ENCODE data around the gene PET117.
"Not testable (repeated sequence)": the region's sequence is repeated elsewhere in the genome, so short reads cannot be mapped to it uniquely, and the experiment has no call there.

Gene PET117

DNA sequence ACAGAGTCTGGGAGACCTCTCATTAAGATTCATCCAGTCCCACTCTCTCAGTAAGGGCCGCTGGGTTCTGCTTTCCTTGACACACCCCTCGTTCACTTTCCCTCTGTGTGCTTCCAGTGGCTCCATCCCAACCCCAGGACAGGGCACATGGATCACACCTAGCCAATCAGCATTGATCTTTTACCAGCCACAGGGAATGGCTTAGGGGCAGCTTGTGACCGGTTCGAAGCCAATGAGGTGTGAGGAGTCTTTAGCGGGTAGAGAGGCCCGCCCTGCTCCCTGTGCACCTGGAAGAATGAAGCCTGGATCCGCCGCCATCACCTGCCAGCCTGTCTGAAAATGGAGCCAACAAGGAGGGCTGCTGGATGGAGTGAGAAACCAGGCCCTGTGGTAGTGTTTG is 44.8 kb upstream of the PET117 start:
- DNase-seq (ENCODE audit: extremely low read depth, insufficient read length): no peak
- H3K4me3 ChIP-seq (replicated peaks; ENCODE audit: low read depth, low read length): no peak overlapping the region

GRCh38 chr20:18093388-18093787 is 44.3 kb upstream of the PET117 start:
- DNase-seq (ENCODE audit: extremely low read depth, insufficient read length): no peak
- Histone ChIP-seq H3K27me3 (replicated peaks; ENCODE audit: control insufficient read depth, insufficient read depth, low read length) (no peaks in the 10 kb centered on the region), H3K4me3 (replicated peaks; ENCODE audit: low read depth, low read length) (no peak overlapping the region), H3K36me3 (ENCODE audit: control insufficient read depth, insufficient read depth, low read length) (no peaks in the 10 kb centered on the region)
- TF ChIP-seq, protein P1, sequence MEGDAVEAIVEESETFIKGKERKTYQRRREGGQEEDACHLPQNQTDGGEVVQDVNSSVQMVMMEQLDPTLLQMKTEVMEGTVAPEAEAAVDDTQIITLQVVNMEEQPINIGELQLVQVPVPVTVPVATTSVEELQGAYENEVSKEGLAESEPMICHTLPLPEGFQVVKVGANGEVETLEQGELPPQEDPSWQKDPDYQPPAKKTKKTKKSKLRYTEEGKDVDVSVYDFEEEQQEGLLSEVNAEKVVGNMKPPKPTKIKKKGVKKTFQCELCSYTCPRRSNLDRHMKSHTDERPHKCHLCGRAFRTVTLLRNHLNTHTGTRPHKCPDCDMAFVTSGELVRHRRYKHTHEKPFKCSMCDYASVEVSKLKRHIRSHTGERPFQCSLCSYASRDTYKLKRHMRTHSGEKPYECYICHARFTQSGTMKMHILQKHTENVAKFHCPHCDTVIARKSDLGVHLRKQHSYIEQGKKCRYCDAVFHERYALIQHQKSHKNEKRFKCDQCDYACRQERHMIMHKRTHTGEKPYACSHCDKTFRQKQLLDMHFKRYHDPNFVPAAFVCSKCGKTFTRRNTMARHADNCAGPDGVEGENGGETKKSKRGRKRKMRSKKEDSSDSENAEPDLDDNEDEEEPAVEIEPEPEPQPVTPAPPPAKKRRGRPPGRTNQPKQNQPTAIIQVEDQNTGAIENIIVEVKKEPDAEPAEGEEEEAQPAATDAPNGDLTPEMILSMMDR (IDR thresholded peaks at IDR 0.05; ENCODE audit: insufficient read depth, low read length, poor library complexity, severe bottlenecking): no peak

More for the DNA sequence above, 44.8 kb upstream of the PET117 start:
- Histone ChIP-seq H3K27me3 (replicated peaks; ENCODE audit: control insufficient read depth, insufficient read depth, low read length) (no peaks in the 10 kb centered on the region), H3K36me3 (ENCODE audit: control insufficient read depth, insufficient read depth, low read length) (no peaks in the 10 kb centered on the region)
- TF ChIP-seq, protein P1 (IDR thresholded peaks at IDR 0.05; ENCODE audit: insufficient read depth, low read length, poor library complexity, severe bottlenecking): no peak

- TF ChIP-seq, protein P1 (IDR thresholded peaks at IDR 0.05; ENCODE audit: insufficient read depth, low read length, poor library complexity, severe bottlenecking): no peak
- no peaks in the 10 kb centered on the region for H3K27me3 ChIP-seq (replicated peaks; ENCODE audit: control insufficient read depth, insufficient read depth, low read length)
- H3K4me3 ChIP-seq (replicated peaks; ENCODE audit: low read depth, low read length): no peak overlapping the region
- DNase-seq (ENCODE audit: extremely low read depth, insufficient read length): no peak
- no peaks in the 10 kb centered on the region for H3K36me3 ChIP-seq (ENCODE audit: control insufficient read depth, insufficient read depth, low read length)
Measured at GRCh38 chr20:18094191-18094590, 43.5 kb upstream of the PET117 start.

DNA sequence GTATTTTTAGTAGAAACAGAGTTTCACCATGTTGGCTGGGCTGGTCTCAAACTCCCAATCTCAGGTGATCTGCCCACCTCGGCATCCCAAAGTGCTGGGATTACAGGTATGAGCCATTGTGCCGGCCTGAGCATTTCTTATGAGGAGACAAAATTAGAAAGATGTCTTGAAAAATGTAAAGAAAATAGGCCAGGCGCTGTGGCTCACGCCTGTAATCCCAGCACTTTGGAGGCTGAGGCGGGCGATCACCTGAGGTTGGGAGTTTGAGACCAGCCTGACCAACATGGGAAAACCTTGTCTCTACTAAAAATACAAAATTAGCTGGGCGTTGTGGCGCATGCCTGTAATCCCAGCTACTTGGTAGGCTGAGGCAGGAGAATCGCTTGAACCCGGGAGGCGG is 37.1 kb upstream of the PET117 start:
- not testable (repeated sequence) for H3K4me3 ChIP-seq (replicated peaks; ENCODE audit: low read depth, low read length); DNase-seq (ENCODE audit: extremely low read depth, insufficient read length); H3K27me3 ChIP-seq (replicated peaks; ENCODE audit: control insufficient read depth, insufficient read depth, low read length); H3K36me3 ChIP-seq (ENCODE audit: control insufficient read depth, insufficient read depth, low read length)

DNA sequence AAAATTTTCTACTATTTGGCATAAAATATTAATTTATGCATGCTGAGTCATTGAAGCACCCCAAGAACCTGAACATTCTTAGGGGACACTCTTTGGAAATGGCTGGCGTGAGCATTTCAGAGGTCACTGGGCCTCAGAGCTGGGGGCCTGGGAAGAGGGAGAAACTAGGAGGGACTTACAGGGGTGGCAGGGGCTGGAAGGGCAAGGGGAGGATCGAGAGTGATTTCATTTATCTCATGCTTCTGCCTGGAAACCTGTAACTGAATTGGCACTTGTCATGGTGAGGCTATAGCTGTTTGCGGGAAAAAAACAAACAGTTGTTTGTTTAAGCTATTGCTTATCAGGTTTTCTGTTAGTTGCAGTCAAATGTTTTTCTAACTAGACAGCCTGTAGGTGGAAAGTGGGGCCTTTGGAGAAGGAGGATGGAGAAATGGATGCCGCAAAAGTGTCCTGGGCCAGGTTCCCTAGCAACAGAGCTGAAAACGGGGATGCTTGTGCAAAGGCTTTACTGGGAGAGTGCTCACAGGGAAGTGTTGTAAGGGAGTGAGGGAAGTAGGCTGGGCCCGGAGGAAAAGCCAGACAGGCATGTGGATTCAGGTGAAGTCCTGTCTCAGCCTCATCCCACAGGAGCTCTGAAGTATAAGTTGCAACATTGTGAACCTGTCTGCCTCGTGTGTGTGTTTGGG is 36.4 kb upstream of the PET117 start:
- Histone ChIP-seq H3K36me3 (ENCODE audit: control insufficient read depth, insufficient read depth, low read length) (no peaks in the 10 kb centered on the region), H3K27me3 (replicated peaks; ENCODE audit: control insufficient read depth, insufficient read depth, low read length) (no peaks in the 10 kb centered on the region), H3K4me3 (replicated peaks; ENCODE audit: low read depth, low read length) (no peak overlapping the region)
- TF ChIP-seq, protein P1 (IDR thresholded peaks at IDR 0.05; ENCODE audit: insufficient read depth, low read length, poor library complexity, severe bottlenecking): no peak
- DNase-seq (ENCODE audit: extremely low read depth, insufficient read length): no peak

GRCh38 chr20:18103497-18103896 is 34.2 kb upstream of the PET117 start:
- no peaks in the 10 kb centered on the region for H3K36me3 ChIP-seq (ENCODE audit: control insufficient read depth, insufficient read depth, low read length)
- TF ChIP-seq, protein P1 (IDR thresholded peaks at IDR 0.05; ENCODE audit: insufficient read depth, low read length, poor library complexity, severe bottlenecking): no peak
- no peaks in the 10 kb centered on the region for H3K27me3 ChIP-seq (replicated peaks; ENCODE audit: control insufficient read depth, insufficient read depth, low read length)
- H3K4me3 ChIP-seq (replicated peaks; ENCODE audit: low read depth, low read length): no peak overlapping the region
- DNase-seq (ENCODE audit: extremely low read depth, insufficient read length): no peak

All from GM06990 (cell line).